Activated CD8-positive, alpha-beta memory T cell treated with anti-CD3 and anti-CD28 coated beads, Interleukin-2, amount 50 U/mL, for 24 hours (primary cell): Measurements from ENCODE around the gene NNMT.

Experiments
- DNase-seq: peaks from one replicate; pipeline ENCODE4 v3.0.0-alpha.2; 2020; ENCODE audit errors: extremely low read depth

The NNMT gene

GRCh38 chr11:114348200-114349191, 52.3 kb downstream of the NNMT start:
- no peak for DNase-seq

GRCh38 chr11:114350022-114350421, 53.8 kb downstream of the NNMT start:
- DNase-seq = no peak

GRCh38 chr11:114353443-114353842, 57.2 kb downstream of the NNMT start:
- no peak for DNase-seq

- no peak for DNase-seq
These were observed 57.9 kb downstream of the NNMT start for GRCh38 chr11:114354076-114354475.

- DNase-seq = no peak
These were observed 62.5 kb downstream of the NNMT start for GRCh38 chr11:114358716-114359115.

- DNase-seq = no peak
These were observed 63.1 kb downstream of the NNMT start for GRCh38 chr11:114359342-114359741.

GRCh38 chr11:114362326-114362725, 66.1 kb downstream of the NNMT start:
- no peak for DNase-seq

GRCh38 chr11:114362958-114363357, 66.8 kb downstream of the NNMT start:
- no peak for DNase-seq
